WTC11 (cell line): ENCODE data around the gene LARP7. TPM values are rescaled to one million over a fixed set of nuclear protein-coding genes. Genes with fewer than 3 reads are reported as not detected.

Experiments
- ATAC-seq: fragments of 200-7000 bp; cut with Tn5 transposase; 2 replicates; pipeline ENCODE4 v1.10.0; 2021; ENCODE audit warnings: mild to moderate bottlenecking, moderate library complexity
- CTCF ChIA-PET: fragments of 300-600 bp; sonication (Branson Sonifier 250); formaldehyde crosslinking; loops from one replicate; lab custom pipeline; 2021; ENCODE audit warnings: antibody characterized with exemption; lab: Charles Lee
- POLR2A ChIA-PET: fragments of 350-600 bp; sonication (Branson Sonifier 250); formaldehyde crosslinking; loops from one replicate; lab custom pipeline; 2021; ENCODE audit warnings: antibody characterized with exemption; lab: Charles Lee
- DNase-seq: peaks from one replicate; pipeline ENCODE4 v3.0.0; 2021; ENCODE audit warnings: low spot score
- H3K27ac Mint-ChIP-seq: 2 replicates; pipeline ENCODE4 v1.8.0; 2021; ENCODE audit warnings: mixed read lengths
- H3K27me3 Mint-ChIP-seq: 2 replicates; pipeline ENCODE4 v1.8.0; 2021; ENCODE audit warnings: low read depth, mild to moderate bottlenecking, moderate library complexity, mixed read lengths
- H3K36me3 Mint-ChIP-seq: 2 replicates; pipeline ENCODE4 v1.8.0; 2021; ENCODE audit warnings: mixed read lengths
- H3K4me1 Mint-ChIP-seq: 2 replicates; pipeline ENCODE4 v1.8.0; 2022; ENCODE audit warnings: mixed read lengths
- H3K4me3 Mint-ChIP-seq: 2 replicates; pipeline ENCODE4 v1.8.0; 2021; ENCODE audit warnings: mild to moderate bottlenecking, moderate library complexity, mixed read lengths
- H3K9me3 Mint-ChIP-seq: 2 replicates; pipeline ENCODE4 v1.8.0; 2021; ENCODE audit warnings: mixed read lengths
- ELF4 ChIP-seq: sonication (generic); formaldehyde crosslinking; IDR thresholded peaks from 2 replicates; pipeline ENCODE4 v1.8.1; 2022; ENCODE audit warnings: low read depth, mild to moderate bottlenecking, moderate library complexity, missing genetic modification reagents
- ESRRA ChIP-seq: sonication (generic); formaldehyde crosslinking; IDR thresholded peaks from 2 replicates; pipeline ENCODE4 v1.8.1; 2022; ENCODE audit warnings: mild to moderate bottlenecking, missing genetic modification reagents, borderline replicate concordance
- HMGA2 ChIP-seq: fragments of 250-450 bp; sonication (Bioruptor Pico); IDR thresholded peaks from 2 replicates; pipeline ENCODE4 v1.4.0; 2021; ENCODE audit warnings: mild to moderate bottlenecking, moderate library complexity
- MXD4 ChIP-seq: fragments of 250-450 bp; sonication (Bioruptor Pico); IDR thresholded peaks from 2 replicates; pipeline ENCODE4 v1.8.0; 2021; ENCODE audit warnings: mild to moderate bottlenecking, moderate library complexity, borderline replicate concordance
- NFYB ChIP-seq: sonication (generic); formaldehyde crosslinking; conservative IDR thresholded peaks from 2 replicates; pipeline ENCODE4 v1.8.0; 2022; ENCODE audit warnings: low read depth, missing genetic modification reagents
- SMAD4 ChIP-seq: sonication (generic); formaldehyde crosslinking; IDR thresholded peaks from 2 replicates; pipeline ENCODE4 v1.8.0; 2022; ENCODE audit warnings: mild to moderate bottlenecking, missing genetic modification reagents
- TCF7 ChIP-seq: sonication (generic); formaldehyde crosslinking; IDR thresholded peaks from 2 replicates; pipeline ENCODE4 v1.8.0; 2022; ENCODE audit warnings: mild to moderate bottlenecking, low read depth, missing genetic modification reagents, moderate library complexity
- TEAD4 ChIP-seq: sonication (generic); formaldehyde crosslinking; IDR thresholded peaks from 2 replicates; pipeline ENCODE4 v1.8.0; 2022; ENCODE audit warnings: mild to moderate bottlenecking, missing genetic modification reagents
- total RNA-seq: library from RNA; stranded (reverse); gene quantifications from 3 replicates; pipeline ENCODE4 v1.2.3, GENCODE V29; 2021
- TF ChIP-seq, protein P1 (sequence below): sonication (generic); formaldehyde crosslinking; conservative IDR thresholded peaks from 2 replicates; pipeline ENCODE4 v1.8.1; 2023; ENCODE audit warnings: mild to moderate bottlenecking, low read depth, missing genetic modification reagents, moderate library complexity
- TF ChIP-seq, protein P2 (sequence below): fragments of 250-450 bp; sonication (Bioruptor Pico); IDR thresholded peaks from 2 replicates; pipeline ENCODE4 v2.1.2; 2022; ENCODE audit warnings: mild to moderate bottlenecking, moderate library complexity
- TF ChIP-seq, protein P3 (sequence below): sonication (generic); formaldehyde crosslinking; IDR thresholded peaks from 2 replicates; pipeline ENCODE4 v1.8.1; 2023; ENCODE audit warnings: mild to moderate bottlenecking, missing genetic modification reagents, moderate library complexity
- TF ChIP-seq, protein P4 (sequence below): sonication (generic); formaldehyde crosslinking; IDR thresholded peaks from 2 replicates; pipeline ENCODE4 v1.8.0; 2022; ENCODE audit warnings: mild to moderate bottlenecking, missing genetic modification reagents
- TF ChIP-seq, protein P5 (sequence below): sonication (generic); formaldehyde crosslinking; IDR thresholded peaks from 2 replicates; pipeline ENCODE4 v1.8.1; 2023; ENCODE audit warnings: mild to moderate bottlenecking, missing genetic modification reagents
- TF ChIP-seq, protein P6 (sequence below): sonication (generic); formaldehyde crosslinking; IDR thresholded peaks from 2 replicates; pipeline ENCODE4 v1.8.1; 2023; ENCODE audit warnings: mild to moderate bottlenecking, missing genetic modification reagents, moderate library complexity
- TF ChIP-seq, protein P7 (sequence below): sonication (generic); formaldehyde crosslinking; IDR thresholded peaks from 2 replicates; pipeline ENCODE4 v1.8.1; 2022; ENCODE audit warnings: low read depth, mild to moderate bottlenecking, moderate library complexity, missing genetic modification reagents, borderline replicate concordance

LARP7 gene
- total RNA-seq, 1 experiment from 2014 or later: 46.2 TPM

DNA sequence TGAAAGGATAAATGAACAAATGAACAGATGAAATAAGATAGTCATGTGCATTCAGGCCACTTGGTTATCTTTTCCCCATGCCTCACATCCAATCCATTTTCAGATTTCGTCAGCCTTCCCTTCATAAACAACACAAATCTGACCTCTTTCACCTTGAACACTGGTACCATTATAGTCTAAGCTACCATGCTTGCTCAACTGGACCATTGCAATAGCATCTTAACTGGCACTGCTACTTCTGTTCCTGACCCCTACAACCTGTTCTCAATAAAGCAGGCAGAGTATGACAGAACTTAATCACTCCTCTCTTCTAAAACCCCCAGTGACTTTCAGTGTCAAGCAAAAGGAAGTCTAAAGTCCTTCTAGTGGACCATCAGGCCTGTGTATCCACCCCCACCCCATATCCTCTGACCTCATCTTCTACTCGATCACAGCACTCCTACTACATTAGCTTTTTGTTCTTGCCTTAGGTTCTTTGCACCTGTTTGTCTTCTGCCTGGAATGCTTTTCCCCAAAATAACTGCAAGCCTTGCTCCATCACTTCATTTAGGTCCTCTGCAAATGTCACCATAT, 40.7 kb downstream of the LARP7 start (continued):
- TF ChIP-seq, protein P1, sequence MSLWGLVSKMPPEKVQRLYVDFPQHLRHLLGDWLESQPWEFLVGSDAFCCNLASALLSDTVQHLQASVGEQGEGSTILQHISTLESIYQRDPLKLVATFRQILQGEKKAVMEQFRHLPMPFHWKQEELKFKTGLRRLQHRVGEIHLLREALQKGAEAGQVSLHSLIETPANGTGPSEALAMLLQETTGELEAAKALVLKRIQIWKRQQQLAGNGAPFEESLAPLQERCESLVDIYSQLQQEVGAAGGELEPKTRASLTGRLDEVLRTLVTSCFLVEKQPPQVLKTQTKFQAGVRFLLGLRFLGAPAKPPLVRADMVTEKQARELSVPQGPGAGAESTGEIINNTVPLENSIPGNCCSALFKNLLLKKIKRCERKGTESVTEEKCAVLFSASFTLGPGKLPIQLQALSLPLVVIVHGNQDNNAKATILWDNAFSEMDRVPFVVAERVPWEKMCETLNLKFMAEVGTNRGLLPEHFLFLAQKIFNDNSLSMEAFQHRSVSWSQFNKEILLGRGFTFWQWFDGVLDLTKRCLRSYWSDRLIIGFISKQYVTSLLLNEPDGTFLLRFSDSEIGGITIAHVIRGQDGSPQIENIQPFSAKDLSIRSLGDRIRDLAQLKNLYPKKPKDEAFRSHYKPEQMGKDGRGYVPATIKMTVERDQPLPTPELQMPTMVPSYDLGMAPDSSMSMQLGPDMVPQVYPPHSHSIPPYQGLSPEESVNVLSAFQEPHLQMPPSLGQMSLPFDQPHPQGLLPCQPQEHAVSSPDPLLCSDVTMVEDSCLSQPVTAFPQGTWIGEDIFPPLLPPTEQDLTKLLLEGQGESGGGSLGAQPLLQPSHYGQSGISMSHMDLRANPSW (CRISPR knock-in tag): no peak
- TF ChIP-seq TCF7 (CRISPR knock-in tag): no peak

DNA sequence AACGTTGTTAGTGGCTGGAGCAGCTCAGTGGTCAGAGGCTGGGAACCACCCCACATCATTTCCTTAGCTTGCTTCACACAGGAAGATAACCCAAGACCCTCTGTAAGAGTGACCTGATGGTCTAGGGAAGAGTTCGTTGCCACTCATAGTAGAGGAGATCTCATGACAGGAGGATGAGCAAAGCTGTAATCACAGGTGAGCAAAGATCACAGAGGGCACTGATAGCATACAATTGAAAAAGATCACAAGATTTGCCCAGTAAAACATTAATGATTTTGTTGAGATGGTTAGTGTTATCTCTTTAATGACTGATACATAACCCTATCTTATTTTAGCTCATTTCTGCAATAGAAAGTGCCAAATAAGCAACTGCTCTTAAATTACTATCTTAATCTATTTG, 44.1 kb downstream of the LARP7 start:
- H3K4me3 Mint-ChIP-seq: no peak overlapping the region
- ChIA-PET POLR2A (interaction anchor here (1.0 kb wide), 1 partner anchor 35 kb away, joined by 4 read pairs; no protein-coding TSS in a partner anchor), CTCF (no interaction called here)
- no peak overlapping the region; the same call in 1 of the 2 replicates for H3K27ac Mint-ChIP-seq
- no peaks in the 10 kb centered on the region for H3K27me3 Mint-ChIP-seq
- DNase-seq (no peak), ATAC-seq (no peak)
- no peaks in the 10 kb centered on the region for H3K9me3 Mint-ChIP-seq
- peaks cover 15% of the 10 kb centered on the region for H3K4me1 Mint-ChIP-seq
- no peaks in the 10 kb centered on the region for H3K36me3 Mint-ChIP-seq
- no peak for TF ChIP-seq MXD4
- TF ChIP-seq NFYB (CRISPR knock-in tag): no peak
- no peak for TF ChIP-seq TEAD4 (CRISPR knock-in tag)
- TF ChIP-seq, protein P2, sequence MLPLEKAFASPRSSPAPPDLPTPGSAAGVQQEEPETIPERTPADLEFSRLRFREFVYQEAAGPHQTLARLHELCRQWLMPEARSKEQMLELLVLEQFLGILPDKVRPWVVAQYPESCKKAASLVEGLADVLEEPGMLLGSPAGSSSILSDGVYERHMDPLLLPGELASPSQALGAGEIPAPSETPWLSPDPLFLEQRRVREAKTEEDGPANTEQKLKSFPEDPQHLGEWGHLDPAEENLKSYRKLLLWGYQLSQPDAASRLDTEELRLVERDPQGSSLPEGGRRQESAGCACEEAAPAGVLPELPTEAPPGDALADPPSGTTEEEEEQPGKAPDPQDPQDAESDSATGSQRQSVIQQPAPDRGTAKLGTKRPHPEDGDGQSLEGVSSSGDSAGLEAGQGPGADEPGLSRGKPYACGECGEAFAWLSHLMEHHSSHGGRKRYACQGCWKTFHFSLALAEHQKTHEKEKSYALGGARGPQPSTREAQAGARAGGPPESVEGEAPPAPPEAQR (CRISPR knock-in tag): no peak
- TF ChIP-seq, protein P1 (CRISPR knock-in tag): no peak
- TF ChIP-seq, protein P3, sequence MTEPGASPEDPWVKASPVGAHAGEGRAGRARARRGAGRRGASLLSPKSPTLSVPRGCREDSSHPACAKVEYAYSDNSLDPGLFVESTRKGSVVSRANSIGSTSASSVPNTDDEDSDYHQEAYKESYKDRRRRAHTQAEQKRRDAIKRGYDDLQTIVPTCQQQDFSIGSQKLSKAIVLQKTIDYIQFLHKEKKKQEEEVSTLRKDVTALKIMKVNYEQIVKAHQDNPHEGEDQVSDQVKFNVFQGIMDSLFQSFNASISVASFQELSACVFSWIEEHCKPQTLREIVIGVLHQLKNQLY (CRISPR knock-in tag): no peak

DNA sequence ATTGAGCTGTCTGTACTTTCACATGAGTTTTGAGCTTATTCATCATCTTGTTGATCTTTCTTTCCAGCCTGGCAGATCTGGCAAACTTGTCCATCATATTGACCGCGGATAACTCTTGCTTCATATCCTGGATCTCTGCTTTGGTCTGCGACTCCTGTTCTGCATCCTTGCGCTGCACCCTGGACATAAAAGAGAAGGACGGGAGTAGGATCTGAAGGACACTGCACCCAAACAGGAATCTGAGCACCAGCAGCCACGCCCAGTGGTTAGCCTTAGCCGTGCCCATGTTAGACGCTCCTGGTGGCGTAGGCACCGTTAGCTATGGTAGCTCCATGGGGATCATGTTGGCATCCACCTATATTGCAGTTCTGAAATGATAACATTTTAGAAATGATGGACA, 56.6 kb downstream of the LARP7 start:
- Mint-ChIP-seq H3K27me3 (no peaks in the 10 kb centered on the region), H3K4me1 (peaks cover 11% of the 10 kb centered on the region), H3K9me3 (no peaks in the 10 kb centered on the region), H3K27ac (no peak overlapping the region), H3K36me3 (no peaks in the 10 kb centered on the region; the same call in 1 of the 2 replicates), H3K4me3 (no peak overlapping the region)
- ChIA-PET POLR2A (interaction anchor here (0.5 kb wide), 1 partner anchor 30 kb away, joined by 3 read pairs; no protein-coding TSS in a partner anchor), CTCF (no interaction called here)
- no peak for ATAC-seq
- TF ChIP-seq HMGA2 (CRISPR knock-in tag): no peak
- DNase-seq: no peak

DNA sequence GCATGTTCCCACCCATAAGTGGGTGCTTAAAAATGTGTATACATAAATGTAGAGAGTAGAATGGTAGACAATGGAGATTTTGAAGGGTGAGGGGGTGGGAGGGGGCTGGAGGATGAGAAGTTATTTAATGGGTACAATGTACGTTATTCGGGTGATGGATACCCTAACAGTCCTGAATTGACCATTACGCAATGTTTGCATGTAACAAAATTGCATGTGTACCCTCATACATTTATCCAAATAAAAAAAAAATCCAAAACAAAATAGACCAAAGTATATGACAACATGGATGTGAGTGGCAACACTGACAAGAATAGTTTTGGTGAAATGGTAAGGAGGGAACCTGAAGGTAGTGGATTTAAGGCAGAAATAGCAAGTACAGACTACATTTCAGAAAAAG, 63.7 kb downstream of the LARP7 start:
- H3K36me3 Mint-ChIP-seq: no peaks in the 10 kb centered on the region; the same call in 1 of the 2 replicates
- no peaks in the 10 kb centered on the region for H3K27me3 Mint-ChIP-seq
- ChIA-PET POLR2A (no interaction called here), CTCF (no interaction called here)
- H3K4me3 Mint-ChIP-seq: no peak overlapping the region
- ATAC-seq (no peak), DNase-seq (no peak)
- H3K27ac Mint-ChIP-seq: no peak overlapping the region
- H3K9me3 Mint-ChIP-seq: no peaks in the 10 kb centered on the region
- peaks cover 23% of the 10 kb centered on the region for H3K4me1 Mint-ChIP-seq
- TF ChIP-seq, protein P4, sequence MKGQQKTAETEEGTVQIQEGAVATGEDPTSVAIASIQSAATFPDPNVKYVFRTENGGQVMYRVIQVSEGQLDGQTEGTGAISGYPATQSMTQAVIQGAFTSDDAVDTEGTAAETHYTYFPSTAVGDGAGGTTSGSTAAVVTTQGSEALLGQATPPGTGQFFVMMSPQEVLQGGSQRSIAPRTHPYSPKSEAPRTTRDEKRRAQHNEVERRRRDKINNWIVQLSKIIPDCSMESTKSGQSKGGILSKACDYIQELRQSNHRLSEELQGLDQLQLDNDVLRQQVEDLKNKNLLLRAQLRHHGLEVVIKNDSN: no peak
- TF ChIP-seq, protein P5, sequence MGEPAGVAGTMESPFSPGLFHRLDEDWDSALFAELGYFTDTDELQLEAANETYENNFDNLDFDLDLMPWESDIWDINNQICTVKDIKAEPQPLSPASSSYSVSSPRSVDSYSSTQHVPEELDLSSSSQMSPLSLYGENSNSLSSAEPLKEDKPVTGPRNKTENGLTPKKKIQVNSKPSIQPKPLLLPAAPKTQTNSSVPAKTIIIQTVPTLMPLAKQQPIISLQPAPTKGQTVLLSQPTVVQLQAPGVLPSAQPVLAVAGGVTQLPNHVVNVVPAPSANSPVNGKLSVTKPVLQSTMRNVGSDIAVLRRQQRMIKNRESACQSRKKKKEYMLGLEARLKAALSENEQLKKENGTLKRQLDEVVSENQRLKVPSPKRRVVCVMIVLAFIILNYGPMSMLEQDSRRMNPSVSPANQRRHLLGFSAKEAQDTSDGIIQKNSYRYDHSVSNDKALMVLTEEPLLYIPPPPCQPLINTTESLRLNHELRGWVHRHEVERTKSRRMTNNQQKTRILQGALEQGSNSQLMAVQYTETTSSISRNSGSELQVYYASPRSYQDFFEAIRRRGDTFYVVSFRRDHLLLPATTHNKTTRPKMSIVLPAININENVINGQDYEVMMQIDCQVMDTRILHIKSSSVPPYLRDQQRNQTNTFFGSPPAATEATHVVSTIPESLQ (CRISPR knock-in tag): no peak
- TF ChIP-seq ELF4: no peak
- TF ChIP-seq, protein P6, sequence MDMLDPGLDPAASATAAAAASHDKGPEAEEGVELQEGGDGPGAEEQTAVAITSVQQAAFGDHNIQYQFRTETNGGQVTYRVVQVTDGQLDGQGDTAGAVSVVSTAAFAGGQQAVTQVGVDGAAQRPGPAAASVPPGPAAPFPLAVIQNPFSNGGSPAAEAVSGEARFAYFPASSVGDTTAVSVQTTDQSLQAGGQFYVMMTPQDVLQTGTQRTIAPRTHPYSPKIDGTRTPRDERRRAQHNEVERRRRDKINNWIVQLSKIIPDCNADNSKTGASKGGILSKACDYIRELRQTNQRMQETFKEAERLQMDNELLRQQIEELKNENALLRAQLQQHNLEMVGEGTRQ (CRISPR knock-in tag): no peak
- TF ChIP-seq SMAD4 (CRISPR knock-in tag): no peak
- no peak for TF ChIP-seq ESRRA (CRISPR knock-in tag)
- TF ChIP-seq, protein P7, sequence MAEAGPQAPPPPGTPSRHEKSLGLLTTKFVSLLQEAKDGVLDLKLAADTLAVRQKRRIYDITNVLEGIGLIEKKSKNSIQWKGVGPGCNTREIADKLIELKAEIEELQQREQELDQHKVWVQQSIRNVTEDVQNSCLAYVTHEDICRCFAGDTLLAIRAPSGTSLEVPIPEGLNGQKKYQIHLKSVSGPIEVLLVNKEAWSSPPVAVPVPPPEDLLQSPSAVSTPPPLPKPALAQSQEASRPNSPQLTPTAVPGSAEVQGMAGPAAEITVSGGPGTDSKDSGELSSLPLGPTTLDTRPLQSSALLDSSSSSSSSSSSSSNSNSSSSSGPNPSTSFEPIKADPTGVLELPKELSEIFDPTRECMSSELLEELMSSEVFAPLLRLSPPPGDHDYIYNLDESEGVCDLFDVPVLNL (CRISPR knock-in tag): no peak
